Upper lobe of left lung (tissue), 4 donors: ENCODE data around the gene FHDC1.

Experiments used
- CTCF ChIP-seq, 6 experiments: fragments of 450-650 bp in 4 of 6; fragments of 200-600 bp in 2 of 6; sonication (generic) in 2 of 6; IDR thresholded peaks; one replicate each; pipeline ENCODE4 v1.5.1; 2016 to 2019; ENCODE audit warnings: antibody characterized with exemption in 6 of 6
- POLR2AphosphoS5 ChIP-seq, 2 donors: sonication (generic); formaldehyde crosslinking; IDR thresholded peaks; one replicate each; pipeline ENCODE4 v1.5.1; 2017; ENCODE audit warnings: antibody characterized with exemption in 2 of 2

GRCh38 chr4:152981842-152982241, 45.7 kb downstream of the FHDC1 start:
- TF ChIP-seq CTCF (IDR thresholded peaks at IDR 0.05) = no peak
- no peak for TF ChIP-seq POLR2AphosphoS5 (IDR thresholded peaks at IDR 0.05)
